ENCODE results near the gene MECP2. TPM values are rescaled to one million over a fixed set of nuclear protein-coding genes. Genes with fewer than 3 reads are reported as not detected.

The MECP2 gene
- total RNA-seq, 1 experiment from 2014 or later, result 88.9 TPM

DNA sequence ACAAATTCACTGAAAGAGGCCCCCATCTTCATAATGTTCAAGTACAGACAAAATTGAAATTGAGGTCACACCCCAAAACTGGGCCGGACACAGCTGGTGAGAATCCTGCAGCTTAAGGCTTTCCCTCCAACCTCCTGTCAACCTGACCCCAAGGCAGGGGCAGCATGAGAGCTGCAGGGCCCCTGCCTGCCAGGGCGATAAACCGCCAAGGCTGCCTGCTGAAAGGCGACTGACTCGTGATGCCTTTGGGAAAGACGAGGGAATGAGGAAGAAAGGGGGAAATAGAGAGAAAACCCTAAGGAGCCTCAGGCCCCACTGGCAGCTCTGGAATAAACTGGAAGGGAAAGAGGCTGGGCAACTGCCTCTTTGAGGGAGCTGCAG is 70.5 kb downstream of the MECP2 start:
- Histone ChIP-seq H3K4me3 (ENCODE audit: low read depth in 2 of 2, low read length in 2 of 2) (no peak overlapping the region), H3K27me3 (ENCODE audit: control insufficient read depth, insufficient read depth, low read length) (no peaks in the 10 kb centered on the region), H3K9me3 (ENCODE audit: control insufficient read depth, insufficient read depth, low read depth, low read length) (no peaks in the 10 kb centered on the region), H3K36me3 (ENCODE audit: control insufficient read depth, insufficient read depth, low read length) (no peaks in the 10 kb centered on the region; the same call in 1 of the 2 replicates), H3K4me1 (ENCODE audit: control insufficient read depth, insufficient read depth, low read length) (peaks cover 16% of the 10 kb centered on the region), H3K27ac (ENCODE audit: low read length) (no peak overlapping the region)
- POLR2A ChIA-PET, result interaction anchor here (0.5 kb wide), 1 partner anchor 57 kb away, joined by 6 read pairs; no protein-coding TSS in a partner anchor
- DNase-seq (ENCODE audit: low read depth, low spot score) (no peak), ATAC-seq (no peak)
- CTCF ChIA-PET, result interaction anchor here (0.6 to 2.2 kb wide), 2 partner anchors 13 to 38 kb away, joined by 3 to 6 read pairs; no protein-coding TSS in a partner anchor
- BruUV-seq (replicated peaks), result no TSS peak
- in situ Hi-C loops (cut with HindIII; ENCODE audit: low pct_unique_long_range_greater_than_20kb, low sequenced_read_pairs), result no loop called here
- intact Hi-C loops (cut with micrococcal nuclease; ENCODE audit: unreplicated experiment), result no loop called here
- TF ChIP-seq, protein P1, sequence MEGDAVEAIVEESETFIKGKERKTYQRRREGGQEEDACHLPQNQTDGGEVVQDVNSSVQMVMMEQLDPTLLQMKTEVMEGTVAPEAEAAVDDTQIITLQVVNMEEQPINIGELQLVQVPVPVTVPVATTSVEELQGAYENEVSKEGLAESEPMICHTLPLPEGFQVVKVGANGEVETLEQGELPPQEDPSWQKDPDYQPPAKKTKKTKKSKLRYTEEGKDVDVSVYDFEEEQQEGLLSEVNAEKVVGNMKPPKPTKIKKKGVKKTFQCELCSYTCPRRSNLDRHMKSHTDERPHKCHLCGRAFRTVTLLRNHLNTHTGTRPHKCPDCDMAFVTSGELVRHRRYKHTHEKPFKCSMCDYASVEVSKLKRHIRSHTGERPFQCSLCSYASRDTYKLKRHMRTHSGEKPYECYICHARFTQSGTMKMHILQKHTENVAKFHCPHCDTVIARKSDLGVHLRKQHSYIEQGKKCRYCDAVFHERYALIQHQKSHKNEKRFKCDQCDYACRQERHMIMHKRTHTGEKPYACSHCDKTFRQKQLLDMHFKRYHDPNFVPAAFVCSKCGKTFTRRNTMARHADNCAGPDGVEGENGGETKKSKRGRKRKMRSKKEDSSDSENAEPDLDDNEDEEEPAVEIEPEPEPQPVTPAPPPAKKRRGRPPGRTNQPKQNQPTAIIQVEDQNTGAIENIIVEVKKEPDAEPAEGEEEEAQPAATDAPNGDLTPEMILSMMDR (IDR thresholded peaks at IDR 0.05), result no peak
- TF ChIP-seq POLR2AphosphoS5 (IDR thresholded peaks at IDR 0.05; ENCODE audit: low read depth, low read length), result no peak
- TF ChIP-seq, protein P2, sequence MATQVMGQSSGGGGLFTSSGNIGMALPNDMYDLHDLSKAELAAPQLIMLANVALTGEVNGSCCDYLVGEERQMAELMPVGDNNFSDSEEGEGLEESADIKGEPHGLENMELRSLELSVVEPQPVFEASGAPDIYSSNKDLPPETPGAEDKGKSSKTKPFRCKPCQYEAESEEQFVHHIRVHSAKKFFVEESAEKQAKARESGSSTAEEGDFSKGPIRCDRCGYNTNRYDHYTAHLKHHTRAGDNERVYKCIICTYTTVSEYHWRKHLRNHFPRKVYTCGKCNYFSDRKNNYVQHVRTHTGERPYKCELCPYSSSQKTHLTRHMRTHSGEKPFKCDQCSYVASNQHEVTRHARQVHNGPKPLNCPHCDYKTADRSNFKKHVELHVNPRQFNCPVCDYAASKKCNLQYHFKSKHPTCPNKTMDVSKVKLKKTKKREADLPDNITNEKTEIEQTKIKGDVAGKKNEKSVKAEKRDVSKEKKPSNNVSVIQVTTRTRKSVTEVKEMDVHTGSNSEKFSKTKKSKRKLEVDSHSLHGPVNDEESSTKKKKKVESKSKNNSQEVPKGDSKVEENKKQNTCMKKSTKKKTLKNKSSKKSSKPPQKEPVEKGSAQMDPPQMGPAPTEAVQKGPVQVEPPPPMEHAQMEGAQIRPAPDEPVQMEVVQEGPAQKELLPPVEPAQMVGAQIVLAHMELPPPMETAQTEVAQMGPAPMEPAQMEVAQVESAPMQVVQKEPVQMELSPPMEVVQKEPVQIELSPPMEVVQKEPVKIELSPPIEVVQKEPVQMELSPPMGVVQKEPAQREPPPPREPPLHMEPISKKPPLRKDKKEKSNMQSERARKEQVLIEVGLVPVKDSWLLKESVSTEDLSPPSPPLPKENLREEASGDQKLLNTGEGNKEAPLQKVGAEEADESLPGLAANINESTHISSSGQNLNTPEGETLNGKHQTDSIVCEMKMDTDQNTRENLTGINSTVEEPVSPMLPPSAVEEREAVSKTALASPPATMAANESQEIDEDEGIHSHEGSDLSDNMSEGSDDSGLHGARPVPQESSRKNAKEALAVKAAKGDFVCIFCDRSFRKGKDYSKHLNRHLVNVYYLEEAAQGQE (IDR thresholded peaks at IDR 0.05; ENCODE audit: insufficient read depth in 1 of 2, low read depth in 2 of 2, low read length in 1 of 2), result no peak
- no peak for TF ChIP-seq TCF7L2 (IDR thresholded peaks at IDR 0.05; ENCODE audit: low read depth, low read length)
- TF ChIP-seq SIN3A (IDR thresholded peaks at IDR 0.05; ENCODE audit: borderline replicate concordance, insufficient read depth, low read depth, low read length), result no peak

DNA sequence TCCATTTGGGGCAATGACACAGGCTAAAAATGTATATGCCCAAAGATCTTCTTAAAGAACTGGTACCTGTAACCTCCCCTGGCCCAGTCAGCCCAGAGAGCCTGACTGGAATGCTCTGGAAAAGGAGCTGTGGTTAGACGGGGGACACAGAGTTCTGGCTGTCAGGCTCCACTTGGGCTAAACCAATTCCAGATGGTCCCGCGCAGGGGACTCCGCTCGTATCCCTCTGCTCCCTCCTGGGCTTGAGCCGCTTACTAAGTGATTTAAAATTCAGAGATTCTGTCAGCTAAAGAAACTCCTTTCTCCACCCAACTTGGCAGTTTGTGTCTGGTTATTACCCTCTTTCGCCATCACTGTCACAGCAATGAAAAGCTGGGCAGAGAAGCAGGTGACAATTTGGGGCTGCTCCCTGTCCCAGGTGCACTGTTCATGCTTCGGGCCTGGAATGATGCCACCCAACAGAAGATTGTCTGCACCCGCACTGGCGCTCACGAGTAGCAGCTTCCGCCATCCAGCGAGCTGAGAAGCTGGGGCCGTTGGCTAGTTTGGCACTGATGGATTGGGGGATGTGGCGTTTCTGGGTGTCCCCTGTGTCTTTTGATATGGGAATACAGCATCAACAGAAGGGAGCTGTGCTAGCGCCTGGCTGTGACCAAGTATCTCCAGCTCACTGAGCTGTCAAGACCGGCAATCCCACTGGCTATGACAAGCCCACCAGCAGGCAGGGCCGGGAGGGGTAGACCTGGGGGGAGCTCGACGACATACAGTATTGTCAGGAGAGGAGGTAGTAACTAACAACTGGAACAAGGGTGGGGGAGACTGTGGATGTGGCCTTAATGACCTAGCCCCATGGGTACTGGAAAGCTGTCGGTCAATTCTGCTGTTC is 71.1 kb downstream of the MECP2 start:
- CTCF ChIA-PET, result interaction anchor here (0.6 to 2.2 kb wide), 2 partner anchors 13 to 39 kb away, joined by 3 to 6 read pairs; no protein-coding TSS in a partner anchor

More for the DNA sequence above, 71.1 kb downstream of the MECP2 start:
- POLR2A ChIA-PET, result interaction anchor here (0.5 kb wide), 1 partner anchor 57 kb away, joined by 6 read pairs; no protein-coding TSS in a partner anchor
- H3K4me1 ChIP-seq (ENCODE audit: control insufficient read depth, insufficient read depth, low read length), result peaks cover 22% of the 10 kb centered on the region
- intact Hi-C loops (cut with micrococcal nuclease; ENCODE audit: unreplicated experiment), result no loop called here
- no TSS peak for BruUV-seq (replicated peaks)
- H3K36me3 ChIP-seq (ENCODE audit: control insufficient read depth, insufficient read depth, low read length), result no peaks in the 10 kb centered on the region; the same call in 1 of the 2 replicates
- no peak overlapping the region for H3K4me3 ChIP-seq (ENCODE audit: low read depth in 2 of 2, low read length in 2 of 2)
- DNase-seq (ENCODE audit: low read depth, low spot score) (no peak), ATAC-seq (no peak)
- no peaks in the 10 kb centered on the region for H3K27me3 ChIP-seq (ENCODE audit: control insufficient read depth, insufficient read depth, low read length)
- H3K27ac ChIP-seq (ENCODE audit: low read length), result no peak overlapping the region
- in situ Hi-C loops (cut with HindIII; ENCODE audit: low pct_unique_long_range_greater_than_20kb, low sequenced_read_pairs), result no loop called here
- no peaks in the 10 kb centered on the region for H3K9me3 ChIP-seq (ENCODE audit: control insufficient read depth, insufficient read depth, low read depth, low read length)
- TF ChIP-seq, protein P2 (IDR thresholded peaks at IDR 0.05; ENCODE audit: insufficient read depth in 1 of 2, low read depth in 2 of 2, low read length in 1 of 2), result no peak
- TF ChIP-seq, protein P1 (IDR thresholded peaks at IDR 0.05), result no peak
- no peak for TF ChIP-seq POLR2AphosphoS5 (IDR thresholded peaks at IDR 0.05; ENCODE audit: low read depth, low read length)
- TF ChIP-seq TCF7L2 (IDR thresholded peaks at IDR 0.05; ENCODE audit: low read depth, low read length), result no peak
